Activated T-helper 1 cell treated with anti-CD3 and anti-CD28 coated beads, Interleukin-2, amount 50 U/mL, for 16 hours (primary cell): ENCODE measurements around the gene ASTN2.

ENCODE experiments used
- DNase-seq, 2 donors: peaks; one replicate each; pipeline ENCODE4 v3.0.0-alpha.2; 2020; ENCODE audit warnings: low read depth in 1 of 2, low spot score in 1 of 2

The ASTN2 gene

DNA sequence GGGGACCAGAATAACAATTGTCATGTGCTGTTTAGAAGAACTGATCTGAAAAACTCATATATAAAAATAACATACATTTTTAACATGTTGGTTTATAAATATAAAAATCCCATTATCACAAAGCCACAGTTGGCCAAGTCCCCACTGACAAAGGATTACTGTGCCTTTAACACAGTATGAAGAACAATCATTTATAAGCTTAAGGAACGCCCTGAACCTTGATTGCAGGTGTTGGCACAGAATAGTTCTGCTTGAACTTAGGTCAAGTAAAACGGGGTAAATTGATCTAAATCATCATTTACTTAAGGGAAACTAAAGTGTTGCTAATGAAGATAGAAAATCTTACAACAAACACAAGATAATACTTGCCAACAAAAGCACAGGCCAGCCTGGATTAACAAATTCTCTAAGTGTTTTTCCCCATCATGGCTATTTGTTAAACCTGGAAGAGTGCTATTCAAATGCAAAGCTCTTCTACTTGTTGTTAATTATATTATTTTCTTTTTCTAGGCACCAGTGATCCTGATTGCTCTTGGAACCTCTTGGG, 46.1 kb downstream of the ASTN2 start:
- DNase-seq: no peak

DNA sequence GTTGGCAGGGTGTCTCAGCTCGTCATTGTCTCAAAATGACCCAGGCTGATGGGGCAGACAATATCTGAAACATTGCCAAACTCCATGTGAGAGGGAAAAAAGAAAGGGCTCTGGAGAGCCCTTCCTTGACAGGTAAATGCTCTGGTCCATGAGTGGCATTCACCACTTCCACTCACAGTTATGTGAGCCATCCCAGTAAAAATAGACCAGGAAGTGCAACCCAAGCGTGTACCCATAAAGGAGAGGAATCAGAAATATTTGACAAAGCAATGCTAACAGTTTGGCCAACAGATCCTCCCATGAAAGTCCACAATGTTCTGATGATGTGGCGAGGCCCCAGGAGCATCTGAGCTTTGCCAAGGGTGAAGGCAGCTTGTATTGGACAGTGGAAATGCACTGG, 49.4 kb downstream of the ASTN2 start:
- no peak for DNase-seq

DNA sequence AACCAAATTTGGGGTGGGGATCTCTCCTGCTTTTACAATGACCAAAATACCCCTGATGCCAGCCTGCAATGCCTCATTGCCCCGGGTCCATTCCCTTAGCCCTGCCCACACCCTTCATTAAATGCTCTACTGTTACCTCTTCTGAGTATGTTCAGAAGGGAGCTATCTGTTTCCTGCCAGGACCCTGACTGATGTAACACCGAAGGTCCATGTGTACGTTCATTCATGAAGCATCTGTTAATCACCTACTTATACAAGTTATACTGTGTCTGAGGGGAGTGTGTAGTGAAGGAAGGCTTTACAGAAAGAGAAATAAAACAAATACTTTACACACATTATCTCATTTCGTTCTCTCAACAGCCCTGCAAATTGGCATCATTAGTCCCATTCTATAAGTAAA, 51.9 kb downstream of the ASTN2 start:
- DNase-seq: no peak

DNA sequence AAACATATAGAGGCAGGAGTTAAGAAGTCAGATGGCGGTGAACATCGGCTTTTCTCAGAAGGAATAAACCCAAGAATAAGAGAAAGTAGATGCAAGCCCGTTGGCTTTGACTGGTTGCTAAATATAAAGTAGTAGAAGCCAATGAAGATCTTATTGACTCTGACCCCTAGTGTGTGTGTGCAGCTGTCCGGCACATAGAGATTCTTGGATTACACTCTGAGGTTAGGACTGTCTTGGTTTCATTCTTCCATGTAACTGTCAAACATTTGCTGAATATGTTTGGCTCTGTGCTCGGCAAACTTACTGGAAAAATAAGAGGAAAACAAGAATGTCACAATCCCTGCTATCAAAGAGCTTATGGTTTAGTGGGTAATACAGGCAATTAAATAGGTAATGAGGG, 54.9 kb downstream of the ASTN2 start:
- no peak for DNase-seq

DNA sequence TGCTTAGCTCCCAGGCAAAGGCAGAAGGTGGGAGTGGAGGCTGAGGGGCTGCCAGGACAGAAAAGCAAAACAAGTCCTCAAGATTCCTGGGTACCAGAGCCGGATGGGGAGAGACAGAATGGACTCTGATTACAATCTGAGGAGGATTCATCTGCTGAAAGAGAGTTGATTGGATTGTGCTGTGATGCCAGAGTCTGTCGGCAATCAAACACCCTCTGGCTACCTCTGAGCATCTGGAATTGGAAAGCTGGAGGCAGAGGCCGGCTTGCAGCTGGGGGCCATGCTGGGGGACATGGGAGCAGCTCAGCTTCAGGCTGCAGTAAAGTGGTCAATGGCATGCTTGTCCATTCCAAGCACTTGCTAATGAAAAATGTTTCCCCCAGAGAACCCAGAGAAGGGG, 59.3 kb downstream of the ASTN2 start:
- no peak for DNase-seq

DNA sequence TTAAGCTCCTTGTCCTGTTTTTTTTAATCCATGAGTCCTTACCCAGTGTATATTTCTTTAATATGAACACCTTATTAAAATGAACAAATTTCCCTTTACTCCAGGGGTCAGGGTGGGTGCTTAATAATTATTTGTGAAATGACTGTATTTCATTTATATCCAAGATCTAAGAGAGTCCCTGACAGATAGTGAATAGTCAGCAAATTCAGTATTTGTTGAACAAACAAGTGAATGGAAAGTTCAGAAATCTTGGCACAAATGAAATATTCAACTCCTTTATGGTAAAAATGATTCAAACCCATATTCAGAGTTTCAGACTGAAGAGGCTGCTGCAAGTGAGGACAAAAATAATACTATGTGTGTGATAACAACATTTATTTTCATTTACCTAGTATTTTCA, 59.9 kb downstream of the ASTN2 start:
- DNase-seq: no peak

DNA sequence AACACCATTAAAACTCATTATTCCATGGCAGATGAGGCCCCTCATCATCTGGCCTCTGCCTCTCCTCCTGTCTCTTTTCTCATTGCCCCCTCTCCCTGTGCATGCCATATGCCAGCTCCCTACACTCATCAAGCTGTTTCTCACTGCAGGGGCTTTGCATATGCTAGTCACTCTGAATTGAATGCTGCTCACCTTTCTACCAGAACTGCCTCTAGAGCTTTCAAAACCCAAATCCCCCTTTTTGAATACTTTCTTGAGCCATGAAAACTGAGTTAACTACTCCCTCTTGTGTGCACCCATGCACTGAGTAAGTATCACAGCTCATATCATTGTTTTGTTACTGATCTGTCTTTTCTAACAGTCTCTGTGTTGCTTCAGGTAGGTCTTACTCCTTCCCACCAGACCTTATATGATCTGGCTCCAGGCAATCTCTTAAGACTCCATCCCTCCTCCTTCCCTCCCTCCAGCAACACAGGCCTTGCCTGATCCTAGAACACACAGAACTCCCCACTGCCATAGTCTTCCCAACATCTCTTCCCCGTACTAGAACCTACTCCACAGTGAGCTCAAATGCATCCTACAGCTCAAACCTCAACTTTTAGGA, 60.5 kb downstream of the ASTN2 start:
- DNase-seq: no peak

DNA sequence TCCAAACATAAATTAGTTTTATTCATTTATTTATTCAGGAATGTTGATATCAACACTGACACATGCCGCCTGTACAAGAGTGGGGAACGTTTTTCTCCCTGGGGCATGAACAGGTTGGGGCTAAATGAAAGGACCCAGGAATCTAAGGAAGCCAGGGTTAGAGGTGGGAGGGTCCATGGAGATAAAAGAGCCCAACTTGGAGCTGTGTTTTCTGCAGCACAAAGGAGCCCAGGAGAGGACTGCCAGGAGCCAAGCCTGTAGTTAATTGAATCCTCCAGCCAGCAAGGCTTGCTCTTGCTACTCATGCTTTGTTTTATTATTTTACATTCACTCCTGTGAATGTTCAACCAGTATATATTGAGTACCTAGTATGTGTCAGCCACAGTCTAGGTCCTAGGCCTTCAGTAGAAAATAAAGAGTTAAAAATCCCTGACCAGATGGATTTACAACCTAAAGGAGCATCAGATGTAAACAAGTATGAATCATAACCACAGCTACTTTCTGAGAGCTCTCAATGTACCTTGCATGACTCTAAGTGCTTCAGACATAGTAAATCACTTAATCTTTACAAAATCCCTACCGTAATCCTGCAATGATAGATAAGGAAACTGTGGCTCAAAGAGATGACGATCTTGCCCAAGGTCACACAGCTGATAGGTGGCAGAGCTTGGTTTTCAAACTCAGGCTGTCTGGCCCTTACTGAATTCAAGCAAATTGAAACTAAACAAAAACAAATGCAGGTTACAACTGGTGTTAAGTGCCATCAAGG, 69.8 kb downstream of the ASTN2 start:
- no peak for DNase-seq

DNA sequence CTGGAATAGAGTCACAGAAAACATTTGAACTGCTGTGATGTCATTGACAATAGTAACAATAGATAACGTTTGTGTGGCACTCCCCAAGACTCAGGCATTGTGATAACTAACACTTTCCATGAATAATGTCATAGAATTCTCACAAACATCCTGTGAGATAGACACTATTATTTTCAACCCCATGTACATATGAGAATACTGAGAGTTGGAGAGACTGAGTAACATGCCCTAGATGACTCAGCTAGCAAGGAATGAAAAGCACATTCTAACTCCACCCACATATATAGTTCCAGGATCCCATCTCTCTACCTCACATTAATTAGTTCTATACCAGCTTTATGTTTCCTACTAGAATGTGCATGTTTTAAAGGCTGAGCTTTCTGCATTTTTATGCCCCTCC, 71.4 kb downstream of the ASTN2 start:
- no peak for DNase-seq

DNA sequence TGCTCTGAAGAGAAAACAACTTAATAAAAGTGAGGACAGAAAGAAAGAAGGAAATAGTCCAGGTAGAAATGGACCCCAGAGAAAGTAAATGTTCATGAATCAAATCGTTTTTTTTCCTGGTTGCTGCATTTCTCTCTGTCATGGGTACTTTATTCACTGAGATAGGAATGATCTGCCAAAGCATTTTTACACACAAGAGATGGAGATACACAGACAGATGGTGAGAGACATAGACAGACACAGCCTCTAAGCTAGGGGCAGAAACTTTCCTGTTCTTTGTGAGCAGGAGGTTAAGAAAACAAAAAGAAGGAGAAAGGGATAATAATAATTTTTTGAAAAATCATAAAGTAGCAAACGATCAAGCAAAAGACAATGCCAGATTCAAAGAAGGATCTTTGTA, 73.7 kb downstream of the ASTN2 start:
- DNase-seq: no peak

DNA sequence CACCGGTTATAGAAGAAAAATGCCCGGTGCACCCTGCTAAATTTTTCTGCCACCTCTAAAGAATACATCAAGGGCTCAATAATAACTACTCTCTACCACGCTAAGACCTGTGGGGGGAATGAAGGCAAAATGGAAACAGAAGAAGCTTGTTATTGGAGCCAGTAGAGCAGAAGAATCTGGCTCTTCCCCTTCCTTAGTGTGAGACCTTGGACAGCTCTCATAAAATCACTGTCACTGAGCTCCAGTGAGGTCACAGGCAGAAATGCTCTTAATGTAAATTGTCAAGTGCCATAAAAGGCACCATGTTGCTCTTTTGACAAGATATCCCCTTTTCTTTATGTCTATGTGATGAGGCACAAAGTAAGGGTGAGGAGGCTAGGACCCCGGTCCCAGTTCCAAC, 74.4 kb downstream of the ASTN2 start:
- DNase-seq: no peak

DNA sequence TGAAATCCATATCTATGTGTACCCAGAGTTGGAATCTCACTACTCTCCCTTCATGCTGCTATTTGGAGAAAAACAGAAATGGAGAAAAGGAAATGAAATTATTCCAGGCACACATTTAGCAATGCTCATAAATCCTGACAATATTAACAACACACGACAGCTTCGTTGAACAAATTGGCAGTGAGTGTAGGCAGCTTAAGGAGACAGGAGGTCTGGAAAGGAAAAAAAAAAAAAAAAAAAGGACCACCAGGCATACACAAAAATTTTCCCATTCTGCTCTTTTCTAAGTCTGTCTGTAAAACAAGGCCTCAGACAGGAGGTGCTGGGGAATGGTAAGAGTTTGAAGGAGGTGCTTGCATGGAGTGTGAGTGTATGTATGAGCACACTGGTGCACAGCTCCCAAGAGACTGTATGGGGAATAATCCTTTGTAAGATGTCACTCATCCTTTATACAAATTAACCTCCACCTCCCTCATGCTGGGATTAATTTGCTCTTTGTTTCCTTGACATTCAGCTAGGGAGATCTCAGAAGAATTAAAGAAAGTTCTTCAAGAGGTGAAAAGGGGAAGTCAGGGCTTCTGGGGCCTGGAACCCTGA, 78.9 kb downstream of the ASTN2 start:
- no peak for DNase-seq

DNA sequence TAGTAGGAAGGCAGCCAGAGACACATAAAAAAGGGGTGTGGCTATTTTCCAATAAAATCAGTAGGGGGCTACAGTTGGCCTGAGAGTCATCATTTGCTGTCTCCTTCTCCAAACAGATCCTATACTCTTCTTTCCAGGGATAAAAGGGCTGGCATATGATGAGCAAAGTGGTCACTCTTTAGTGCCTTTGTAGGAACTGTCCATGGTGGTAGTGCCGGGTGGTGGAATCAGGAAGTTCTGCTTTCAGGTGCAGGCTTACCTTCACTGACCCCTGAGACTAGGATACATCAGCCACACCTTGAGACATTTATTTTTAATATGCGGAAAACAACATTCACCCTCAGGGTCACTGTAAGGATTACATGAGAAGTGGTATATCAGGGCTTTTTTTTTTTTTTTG, 80.8 kb downstream of the ASTN2 start:
- no peak for DNase-seq

DNA sequence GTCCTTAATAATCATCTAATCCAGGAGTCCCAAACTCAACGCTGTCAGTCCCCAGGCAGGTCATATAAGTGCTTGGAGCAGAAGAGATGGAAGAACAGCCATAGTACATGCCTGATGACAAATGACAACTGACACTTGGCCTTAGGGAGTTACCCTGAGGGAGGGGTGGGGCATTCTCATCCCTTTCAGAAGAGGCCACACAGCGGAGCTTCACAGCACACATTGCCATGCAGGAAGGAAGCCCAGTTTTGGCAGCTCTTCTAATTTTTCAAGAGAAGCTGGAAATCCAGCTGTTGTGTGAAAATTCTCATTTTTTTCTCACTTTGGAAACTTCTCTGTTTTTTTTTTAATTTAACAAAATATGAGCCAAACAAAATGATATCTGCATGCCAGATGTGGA, 89.0 kb downstream of the ASTN2 start:
- DNase-seq: no peak

DNA sequence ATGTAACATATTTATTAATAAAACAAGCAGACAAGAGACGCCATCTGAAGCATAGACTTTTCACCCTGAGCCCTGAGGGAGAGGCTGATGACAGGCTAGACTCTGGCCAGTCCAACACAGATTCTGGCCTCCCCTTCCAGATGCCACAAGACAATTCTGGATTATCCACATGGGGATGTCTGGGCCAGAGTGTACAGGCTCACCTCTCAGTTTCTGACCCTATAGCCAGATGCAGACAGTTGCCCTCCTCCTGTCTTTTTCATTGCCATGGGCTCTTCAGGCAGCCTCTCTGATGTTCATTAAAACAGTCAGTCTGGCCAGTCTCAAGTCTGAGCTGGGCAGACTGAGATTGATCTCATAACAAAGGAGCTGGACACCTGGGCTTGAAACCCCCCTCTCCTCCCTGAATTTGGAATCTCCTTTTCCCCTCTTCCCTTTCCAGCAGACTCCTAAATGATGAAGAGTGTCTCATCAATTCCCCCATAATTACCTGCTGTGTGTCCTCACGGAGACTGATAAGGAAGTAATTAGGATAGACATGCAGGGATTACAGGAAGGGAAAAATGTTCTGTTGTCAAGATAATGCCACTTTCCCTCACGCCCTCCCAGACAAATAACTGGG, 89.6 kb downstream of the ASTN2 start:
- no peak for DNase-seq

DNA sequence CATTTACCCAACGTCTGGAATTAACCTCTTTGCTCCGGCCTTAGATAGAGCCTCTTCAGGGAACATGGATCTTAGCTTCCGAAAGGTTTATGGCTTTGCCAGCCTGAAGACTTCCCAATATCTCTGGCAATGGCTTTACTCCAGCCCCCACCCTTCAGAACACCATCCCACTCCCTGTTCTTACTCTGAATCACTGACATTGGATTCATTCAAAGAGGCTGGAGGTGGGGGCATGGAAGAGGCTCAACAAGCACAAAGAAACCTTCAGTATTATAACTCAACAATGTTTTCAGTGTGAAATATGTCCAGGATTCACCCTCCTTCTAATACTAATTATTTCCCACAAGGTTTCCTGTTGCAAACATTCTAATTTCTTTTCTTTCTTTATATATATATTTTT, 91.5 kb downstream of the ASTN2 start:
- no peak for DNase-seq

DNA sequence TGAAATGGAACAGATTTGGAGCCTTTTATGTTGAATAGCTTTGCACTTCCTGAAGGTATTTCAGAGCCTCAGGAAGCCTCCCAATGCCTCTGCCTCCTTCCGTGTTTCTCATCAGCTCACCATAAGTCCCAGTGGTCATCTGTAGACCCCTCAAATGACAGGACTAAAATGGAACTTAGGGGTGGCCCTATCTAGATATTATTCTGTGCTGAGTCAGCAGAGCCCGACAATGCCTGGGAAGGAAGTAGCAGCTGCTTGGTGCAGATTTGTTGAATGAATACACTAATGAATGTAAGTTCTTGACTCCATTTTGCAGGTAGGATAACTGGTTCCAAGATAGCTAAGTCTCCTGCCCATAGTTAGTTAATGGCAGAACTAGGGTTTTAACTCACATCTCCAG, 97.7 kb downstream of the ASTN2 start:
- DNase-seq: no peak

DNA sequence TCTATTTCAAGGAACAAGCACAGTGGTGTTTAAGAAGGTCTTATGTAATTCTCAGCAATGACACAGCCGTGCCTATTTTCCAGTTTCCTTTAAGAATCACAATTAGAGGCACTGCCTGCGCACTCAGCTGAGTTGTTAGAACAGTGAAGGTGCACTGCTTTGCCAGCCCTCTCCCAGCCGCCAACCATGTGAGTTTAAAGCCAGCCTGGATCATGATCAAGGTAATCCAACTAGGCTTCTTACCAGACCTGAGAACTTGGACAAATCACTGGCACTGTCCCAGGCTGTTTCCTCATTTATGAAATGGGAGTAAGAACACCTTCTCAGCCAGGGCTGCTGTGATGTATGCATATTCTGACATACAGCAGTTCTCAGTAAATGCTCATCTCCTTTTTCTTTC, 99.6 kb downstream of the ASTN2 start:
- DNase-seq: no peak

DNA sequence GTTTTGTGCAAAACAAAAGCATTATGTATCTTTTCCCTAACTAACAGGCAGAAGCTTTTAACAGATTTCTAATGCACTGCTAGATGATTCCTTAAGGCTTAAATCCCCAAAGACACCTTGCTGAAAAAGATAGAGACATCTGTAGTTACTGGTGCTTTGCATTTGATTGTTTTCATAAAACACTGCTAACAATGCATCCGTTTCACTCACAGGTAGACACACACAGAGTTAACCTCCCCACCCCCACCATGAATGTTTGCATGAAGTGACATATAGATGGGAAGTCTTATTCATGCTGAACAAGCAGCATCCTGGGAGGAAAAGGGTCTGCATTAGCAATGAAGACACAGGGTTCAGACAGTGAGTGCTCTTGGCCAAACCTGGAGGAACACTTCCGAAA, 100.9 kb downstream of the ASTN2 start:
- no peak for DNase-seq

DNA sequence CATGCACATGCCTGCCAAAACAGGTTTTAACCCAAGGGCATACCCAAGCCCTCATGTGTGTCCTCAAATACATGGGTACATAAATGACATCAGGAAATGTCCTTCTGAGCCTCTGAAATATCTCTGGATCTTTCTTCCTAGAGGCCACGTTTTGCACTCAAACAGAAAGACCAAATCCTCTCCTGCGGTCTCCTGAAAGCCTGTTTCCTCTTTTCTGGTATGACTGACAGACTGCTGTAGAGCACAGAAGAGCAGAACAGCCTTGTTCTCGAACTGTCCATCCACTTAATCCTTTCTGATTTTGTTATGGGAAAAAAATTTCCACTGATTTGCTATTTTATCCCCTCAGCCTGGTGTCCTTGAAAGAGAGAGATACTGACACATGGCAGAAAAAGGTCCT, 107.2 kb downstream of the ASTN2 start:
- DNase-seq: no peak

DNA sequence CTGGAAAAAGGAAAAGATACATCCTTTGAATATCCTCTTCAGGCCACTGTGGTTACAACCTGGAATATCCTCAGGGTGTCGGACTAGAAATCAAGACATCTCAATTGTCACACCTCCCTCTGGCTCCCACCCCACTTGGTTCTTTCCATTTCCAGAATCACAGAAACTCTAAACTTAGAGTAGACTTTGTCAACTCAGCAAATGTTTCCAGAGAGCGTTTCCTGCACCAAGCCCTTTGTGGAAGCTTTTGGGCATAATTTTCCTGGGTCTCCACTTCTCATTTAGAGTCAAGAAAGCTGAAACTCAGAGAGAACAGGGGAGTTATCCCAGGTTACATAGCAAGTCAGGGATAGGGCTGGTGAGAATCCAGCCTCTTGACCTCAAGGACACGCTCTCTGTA, 108.8 kb downstream of the ASTN2 start:
- DNase-seq: no peak

DNA sequence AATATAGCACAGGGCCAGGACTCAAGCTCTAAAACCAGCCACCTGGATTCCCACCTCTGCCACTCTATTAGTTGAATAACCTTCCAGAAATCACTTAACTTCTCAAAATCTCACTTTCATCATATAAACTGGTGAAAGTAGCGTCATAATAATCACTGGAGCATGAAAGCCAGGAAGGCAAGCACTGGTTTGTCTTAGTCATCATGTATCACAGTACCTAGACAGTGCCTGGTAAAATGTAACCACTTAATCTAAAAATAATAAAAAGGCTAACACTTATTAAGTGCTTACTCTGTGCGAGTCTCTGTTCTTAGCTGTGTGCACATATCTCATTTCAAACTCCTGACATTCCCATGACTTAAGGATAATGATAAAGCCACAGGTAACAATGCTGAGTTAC, 109.4 kb downstream of the ASTN2 start:
- DNase-seq: no peak
